Chondrocyte (in vitro differentiated cells): ENCODE data around the gene RGS10. TPM values are rescaled to one million over a fixed set of nuclear protein-coding genes. Genes with fewer than 3 reads are reported as not detected.

Source experiments
- DNase-seq: peaks from one replicate; pipeline ENCODE4 v3.0.0; 2021; ENCODE audit warnings: mixed read lengths, low spot score
- H3K27ac Mint-ChIP-seq: one replicate; pipeline ENCODE4 v1.8.0; 2021; ENCODE audit warnings: mild to moderate bottlenecking, moderate library complexity, mixed read lengths; ENCODE audit not compliant: unreplicated experiment
- H3K27me3 Mint-ChIP-seq: 2 replicates; pipeline ENCODE4 v1.8.0; 2021; ENCODE audit warnings: low read depth, mixed read lengths
- H3K36me3 Mint-ChIP-seq: 2 replicates; pipeline ENCODE4 v1.8.0; 2021; ENCODE audit warnings: low read depth, mixed read lengths
- H3K4me1 Mint-ChIP-seq: 2 replicates; pipeline ENCODE4 v1.8.0; 2021; ENCODE audit warnings: low read depth, mild to moderate bottlenecking, mixed read lengths
- H3K4me3 Mint-ChIP-seq: one replicate; pipeline ENCODE4 v1.8.0; 2021; ENCODE audit warnings: mild to moderate bottlenecking, moderate library complexity, mixed read lengths; ENCODE audit not compliant: unreplicated experiment
- H3K9me3 Mint-ChIP-seq: 2 replicates; pipeline ENCODE4 v1.8.0; 2021; ENCODE audit warnings: low read depth, mixed read lengths
- CTCF ChIP-seq: fragments of 200-600 bp; sonication (generic); IDR thresholded peaks from 2 replicates; pipeline ENCODE4 v1.5.0; 2021; ENCODE audit warnings: antibody characterized with exemption, mild to moderate bottlenecking, moderate library complexity
- total RNA-seq: library from RNA; stranded (reverse); gene quantifications from 3 replicates; pipeline ENCODE4 v1.2.1, GENCODE V29; 2021

RGS10 gene
- total RNA-seq, 1 donor from 2014 or later = 19.7 TPM

DNA sequence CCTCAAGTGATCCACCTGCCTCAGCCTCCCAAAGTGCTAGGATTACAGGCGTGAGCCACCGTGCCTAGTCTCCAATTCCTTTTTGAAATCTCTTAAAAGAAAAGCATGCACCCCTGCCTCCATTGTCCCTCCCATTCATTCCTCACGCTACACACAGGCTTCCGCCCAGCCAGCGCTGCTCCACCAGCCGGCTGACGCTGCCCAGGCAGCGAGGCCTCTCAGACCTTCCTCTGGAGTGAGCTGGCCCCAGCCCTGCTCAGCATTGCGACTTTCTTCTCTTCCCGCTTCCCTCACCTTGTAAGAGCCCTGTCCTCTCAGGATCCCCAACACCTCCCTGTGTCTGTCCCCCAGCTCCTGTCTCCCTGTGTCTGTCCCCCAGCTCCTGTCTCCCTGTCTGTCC is 23.6 kb downstream of the RGS10 start:
- Mint-ChIP-seq H3K9me3 (no peaks in the 10 kb centered on the region), H3K4me3 (no peak overlapping the region), H3K4me1 (peaks cover 45% of the 10 kb centered on the region), H3K36me3 (peaks cover 4% of the 10 kb centered on the region), H3K27ac (no peak overlapping the region), H3K27me3 (no peaks in the 10 kb centered on the region)
- no peak for DNase-seq
- no peak for TF ChIP-seq CTCF

DNA sequence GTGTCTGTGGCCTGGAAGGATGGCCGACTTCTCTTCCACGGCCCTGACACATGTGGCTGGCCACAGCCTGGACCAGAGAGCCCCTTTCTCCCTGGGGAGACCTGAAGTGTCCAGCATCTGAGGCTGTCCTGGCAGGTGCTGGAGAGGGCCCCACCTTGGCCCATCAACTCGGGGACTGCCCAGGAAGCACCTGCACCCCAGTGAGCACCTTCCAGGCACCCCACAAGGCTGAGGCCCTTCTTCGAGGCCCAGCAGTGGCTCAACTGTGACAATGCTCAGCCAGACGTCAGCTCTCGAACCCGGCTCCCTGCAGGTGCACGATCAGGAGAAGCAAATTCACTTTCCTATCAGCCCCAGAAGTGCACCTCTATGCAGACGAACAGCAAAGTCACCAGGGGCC is 24.3 kb downstream of the RGS10 start:
- H3K4me3 Mint-ChIP-seq = no peak overlapping the region
- no peaks in the 10 kb centered on the region for H3K27me3 Mint-ChIP-seq
- peaks cover 45% of the 10 kb centered on the region for H3K4me1 Mint-ChIP-seq

DNA sequence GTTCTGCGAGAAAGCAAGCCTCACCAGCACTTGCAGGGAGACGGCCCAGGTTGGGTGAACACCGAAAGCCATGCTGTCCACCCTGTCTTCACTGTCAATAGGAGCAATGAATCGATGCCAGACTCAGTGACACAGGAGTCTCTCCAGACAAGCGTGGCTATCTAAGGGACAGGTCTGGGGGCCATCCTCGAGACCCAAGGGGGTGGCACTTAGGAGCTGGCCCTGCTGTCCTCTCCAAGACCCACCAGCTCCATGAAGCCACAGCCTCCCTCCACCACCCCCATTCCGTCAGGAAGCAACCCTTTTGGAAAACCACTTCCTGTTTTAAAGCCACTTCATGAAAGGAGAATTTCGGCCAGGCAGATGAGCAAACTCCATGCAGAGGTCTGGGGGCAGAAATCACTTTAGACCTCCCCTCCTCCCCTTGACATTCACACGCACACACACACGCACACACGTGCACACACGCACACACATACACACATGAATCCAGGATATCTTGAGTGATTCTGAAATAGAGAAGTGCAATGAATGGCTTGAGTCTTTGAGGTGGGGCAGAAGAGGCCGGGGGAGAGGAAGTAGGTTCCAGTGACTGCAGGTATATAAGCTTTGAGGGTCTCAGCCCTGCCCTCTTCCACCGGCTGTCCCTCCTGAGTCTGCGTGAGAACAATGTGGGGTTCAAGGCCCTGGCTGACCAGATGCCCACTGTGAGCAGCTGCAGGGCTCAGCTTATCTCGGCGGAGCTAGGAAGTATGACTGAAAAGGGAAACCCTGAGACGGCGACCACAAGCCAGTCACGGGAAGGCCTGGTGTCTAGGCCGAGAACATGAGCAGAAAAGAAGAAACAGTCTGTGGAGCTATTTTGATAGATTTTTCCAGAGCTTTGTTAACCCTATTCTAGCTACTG is 25.0 kb downstream of the RGS10 start:
- Mint-ChIP-seq H3K9me3 (no peaks in the 10 kb centered on the region), H3K4me3 (no peak overlapping the region), H3K36me3 (peaks cover 3% of the 10 kb centered on the region), H3K4me1 (peaks cover 40% of the 10 kb centered on the region), H3K27ac (peak overlapping the region; percentile 64), H3K27me3 (no peaks in the 10 kb centered on the region)
- no peak for DNase-seq
- TF ChIP-seq CTCF = no peak

More for the DNA sequence above, 24.3 kb downstream of the RGS10 start:
- no peak for DNase-seq
- no peak overlapping the region for H3K27ac Mint-ChIP-seq
- no peak for TF ChIP-seq CTCF
- H3K36me3 Mint-ChIP-seq = peaks cover 3% of the 10 kb centered on the region
- H3K9me3 Mint-ChIP-seq = no peaks in the 10 kb centered on the region

DNA sequence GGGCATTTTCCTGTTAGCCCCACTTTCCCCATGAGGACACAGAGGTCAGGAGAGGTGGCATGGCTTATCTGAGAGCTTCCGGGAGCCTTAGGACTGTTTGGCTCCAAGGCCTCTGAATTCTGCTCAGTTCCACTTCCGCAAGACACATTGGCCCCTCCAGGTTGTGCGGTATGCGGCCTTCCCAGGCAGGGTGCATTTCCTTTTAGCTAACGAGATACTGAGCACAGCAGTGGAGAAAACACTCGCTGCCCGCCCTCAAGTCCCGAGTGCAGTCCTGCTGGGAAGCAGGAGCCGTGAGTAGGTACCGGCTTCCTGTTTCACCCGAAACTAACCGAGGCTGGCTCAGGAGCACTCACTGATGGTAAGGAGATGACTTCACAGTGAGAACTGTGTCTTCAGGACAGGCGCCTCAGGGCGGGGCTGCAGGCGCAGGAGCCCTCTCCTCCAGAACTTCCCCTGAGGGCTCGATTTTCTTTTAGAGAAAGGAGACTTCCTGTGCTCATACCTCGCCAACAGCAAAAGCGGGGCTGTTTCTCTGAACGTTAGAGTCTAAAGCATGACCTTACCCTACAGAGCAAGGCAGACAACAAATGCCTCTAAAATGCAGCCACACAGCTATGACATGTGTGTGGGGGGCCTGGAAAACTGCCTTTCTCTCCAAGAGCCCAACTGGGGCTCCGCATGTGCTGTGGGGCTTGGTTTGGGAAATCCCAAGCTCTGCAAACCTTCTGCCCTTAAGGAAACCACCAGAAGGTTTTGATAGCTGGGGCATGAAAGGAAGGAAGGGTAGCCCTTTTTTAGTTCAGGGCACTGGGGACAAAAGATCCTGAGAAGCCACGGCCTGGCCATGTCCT is 25.9 kb downstream of the RGS10 start:
- no peaks in the 10 kb centered on the region for H3K9me3 Mint-ChIP-seq
- TF ChIP-seq CTCF = no peak
- no peaks in the 10 kb centered on the region for H3K27me3 Mint-ChIP-seq
- peaks cover 6% of the 10 kb centered on the region for H3K36me3 Mint-ChIP-seq
- peak overlapping the region; percentile 27 for H3K27ac Mint-ChIP-seq
- H3K4me1 Mint-ChIP-seq = peaks cover 32% of the 10 kb centered on the region
- DNase-seq = no peak
- no peak overlapping the region for H3K4me3 Mint-ChIP-seq

- H3K9me3 Mint-ChIP-seq = no peaks in the 10 kb centered on the region
- H3K36me3 Mint-ChIP-seq = peaks cover 7% of the 10 kb centered on the region
- no peak overlapping the region for H3K27ac Mint-ChIP-seq
- H3K4me3 Mint-ChIP-seq = no peak overlapping the region
- no peaks in the 10 kb centered on the region for H3K27me3 Mint-ChIP-seq
- H3K4me1 Mint-ChIP-seq = peaks cover 29% of the 10 kb centered on the region
- no peak for DNase-seq
- TF ChIP-seq CTCF = no peak
These were observed 26.9 kb downstream of the RGS10 start for GRCh38 chr10:119515511-119516045.
